GM12878 (cell line): ENCODE results near the gene ZNF428. TPM values are rescaled to one million over a fixed set of nuclear protein-coding genes. Genes with fewer than 3 reads are reported as not detected.

Experiments
- ATAC-seq: fragments of 200-7000 bp; cut with Tn5 transposase; 3 replicates; pipeline ENCODE4 v1.9.1; 2020; ENCODE audit warnings: mild to moderate bottlenecking, moderate library complexity
- BruUV-seq: library from RNA; stranded (reverse); fragments of 400-500 nt; replicated peaks from 2 replicates; lab custom pipeline; 2021; lab: Mats Ljungman, UMichigan
- CTCF ChIA-PET: fragments of 300-600 bp; sonication (Branson Sonifier 250); formaldehyde crosslinking; extraction: SDS; loops from one replicate; lab custom pipeline; 2021; ENCODE audit warnings: inconsistent platforms; lab: Yijun Ruan, JAX
- POLR2A ChIA-PET: fragments of 350-600 bp; formaldehyde crosslinking; extraction: SDS; loops from one replicate; lab custom pipeline; 2021; ENCODE audit warnings: inconsistent platforms; lab: Charles Lee
- RAD21 ChIA-PET: fragments of 300-600 bp; sonication (Branson Sonifier 250); formaldehyde crosslinking; loops from one replicate; lab custom pipeline; 2023; ENCODE audit warnings: antibody characterized with exemption; ENCODE audit not compliant: unreplicated experiment; lab: Charles Lee
- SMC1A ChIA-PET: fragments of 300-600 bp; sonication (Branson Sonifier 250); formaldehyde crosslinking; loops from one replicate; lab custom pipeline; 2023; ENCODE audit not compliant: unreplicated experiment, uncharacterized antibody; lab: Charles Lee
- DNase-seq: peaks from one replicate; pipeline ENCODE4 v3.0.0-alpha.2; 2011; ENCODE audit warnings: low read depth, low spot score
- FAIRE-seq: peaks from 3 replicates; lab custom pipeline; 2011; peaks lifted over from hg19 to GRCh38; lab: Jason Lieb, UNC
- H2AFZ ChIP-seq: 2 replicates; pipeline ENCODE4 v1.6.0; 2011; ENCODE audit warnings: low read depth, low read length, control low read depth; ENCODE audit not compliant: control insufficient read depth
- H3K27ac ChIP-seq: 2 replicates; pipeline ENCODE4 v1.5.1; 2011; ENCODE audit warnings: control low read depth; ENCODE audit not compliant: control insufficient read depth, insufficient read depth
- H3K27me3 ChIP-seq, 2 experiments: replicated peaks in 1 of 2; 2 replicates each; pipeline versions ENCODE4 v1.6.0 to v1.6.1; 2011; ENCODE audit warnings: low read length in 1 of 2; ENCODE audit not compliant: control insufficient read depth in 2 of 2, insufficient read depth in 2 of 2
- H3K36me3 ChIP-seq, 2 experiments: 2 replicates each; pipeline ENCODE4 v1.5.1; 2011; ENCODE audit warnings: low read length in 1 of 2; ENCODE audit not compliant: control insufficient read depth in 2 of 2, insufficient read depth in 2 of 2
- H3K4me1 ChIP-seq: 2 replicates; pipeline ENCODE4 v1.6.1; 2011; ENCODE audit warnings: mild to moderate bottlenecking, low read length, moderate library complexity, mixed read lengths; ENCODE audit not compliant: control insufficient read depth, insufficient read depth
- H3K4me2 ChIP-seq: 2 replicates; pipeline ENCODE4 v1.6.0; 2011; ENCODE audit warnings: control low read depth; ENCODE audit not compliant: control insufficient read depth, insufficient read depth
- H3K4me3 ChIP-seq: fragments of 200-600 bp; sonication (generic); 2 replicates; pipeline ENCODE4 v1.5.1; 2016
- H3K79me2 ChIP-seq: 2 replicates; pipeline ENCODE4 v1.6.0; 2011; ENCODE audit warnings: low read length; ENCODE audit not compliant: control insufficient read depth, insufficient read depth
- H3K9ac ChIP-seq: 2 replicates; pipeline ENCODE4 v1.8.0; 2011; ENCODE audit warnings: low read length, control low read depth, mixed read lengths; ENCODE audit not compliant: control insufficient read depth, insufficient read depth
- H3K9me3 ChIP-seq: replicated peaks from 3 replicates; pipeline ENCODE4 v1.5.1; 2011; ENCODE audit warnings: mild to moderate bottlenecking, low read length; ENCODE audit not compliant: control insufficient read depth, insufficient read depth
- H4K20me1 ChIP-seq: 2 replicates; pipeline ENCODE4 v1.6.0; 2011; ENCODE audit not compliant: control insufficient read depth, insufficient read depth
- ASH2L ChIP-seq: fragments of 300-600, 200-600 bp; sonication (generic); IDR thresholded peaks from 2 replicates; pipeline ENCODE4 v1.6.1; 2017; ENCODE audit warnings: low read depth, mild to moderate bottlenecking, borderline replicate concordance
- BMI1 ChIP-seq: fragments of 450-650 bp; IDR thresholded peaks from 2 replicates; pipeline ENCODE4 v1.6.1; 2016; ENCODE audit warnings: mild to moderate bottlenecking, moderate library complexity, borderline replicate concordance
- CBX5 ChIP-seq: sonication (generic); IDR thresholded peaks from 2 replicates; pipeline ENCODE4 v1.6.1; 2016; ENCODE audit warnings: low read depth, moderate library complexity, mild to moderate bottlenecking, inconsistent platforms
- CHD1 ChIP-seq: IDR thresholded peaks from 2 replicates; pipeline ENCODE4 v1.6.1; 2012; ENCODE audit warnings: low read depth, low read length, improper control_type of control experiment
- E2F8 ChIP-seq: fragments of 450-650 bp; IDR thresholded peaks from 2 replicates; pipeline ENCODE4 v1.6.1; 2018; ENCODE audit warnings: mild to moderate bottlenecking, low read depth, moderate library complexity; ENCODE audit not compliant: partially characterized antibody
- MXI1 ChIP-seq: fragments of 150-350 bp; IDR thresholded peaks from 2 replicates; pipeline ENCODE4 v1.6.1; 2011; ENCODE audit warnings: low read depth, mild to moderate bottlenecking, inconsistent platforms, low read length, improper control_type of control experiment
- PAX5 ChIP-seq: IDR thresholded peaks from 2 replicates; pipeline ENCODE4 v1.6.1; 2011; ENCODE audit warnings: low read depth, low read length, borderline replicate concordance
- PKNOX1 ChIP-seq: fragments of 450-650 bp; IDR thresholded peaks from 2 replicates; pipeline ENCODE4 v1.6.1; 2016; ENCODE audit warnings: mild to moderate bottlenecking
- SKIL ChIP-seq: fragments of 450-650 bp; IDR thresholded peaks from 2 replicates; pipeline ENCODE4 v1.6.1; 2017; ENCODE audit warnings: mild to moderate bottlenecking, low read depth, inconsistent platforms; ENCODE audit not compliant: poor library complexity, severe bottlenecking
- ZBED1 ChIP-seq: IDR thresholded peaks from 2 replicates; pipeline ENCODE4 v1.6.1; 2016; ENCODE audit warnings: borderline replicate concordance
- ZNF592 ChIP-seq: fragments of 450-650 bp; IDR thresholded peaks from 2 replicates; pipeline ENCODE4 v1.6.1; 2017; ENCODE audit warnings: mild to moderate bottlenecking, moderate library complexity
- ZZZ3 ChIP-seq: IDR thresholded peaks from 2 replicates; pipeline ENCODE4 v1.6.1; 2011; ENCODE audit warnings: low read depth; ENCODE audit not compliant: control insufficient read depth, insufficient read length
- WGBS: methylation state at CpG from one replicate; pipeline ENCODE4 v1.1.6; 2016; ENCODE audit warnings: low lambda C conversion rate; ENCODE audit not compliant: insufficient replicate concordance, insufficient coverage; ENCODE audit errors: missing lambda C conversion rate; 5-methylcytosine and 5-hydroxymethylcytosine counted together
- in situ Hi-C: fragments of 300-500 bp; cut with MboI; formaldehyde crosslinking; loops from 9 replicates; pipeline ENCODE4 v1.14.3; 2018; ENCODE audit warnings: mixed read lengths
- intact Hi-C: fragments of 100-400 bp; cut with micrococcal nuclease; formaldehyde crosslinking; loops from one replicate; pipeline ENCODE4 v1.14.2; 2022; ENCODE audit not compliant: unreplicated experiment
- polyA plus RNA-seq, 11 experiments: library from polyadenylated mRNA; depleted of rRNA in 4 of 11; unstranded in 6 of 11; stranded (reverse) in 5 of 11; fragments of >200 nt; fragmentation: Nextera tagmentation in 4 of 11; fragmentation: Illumina TruSeq in 1 of 11; extraction: Ambion mirVana in 4 of 11; extraction: Trizol in 1 of 11; gene quantifications; 1 replicate in 1 of 11; 2 replicates in 10 of 11; pipeline versions ENCODE4 v1.2.1 to v1.2.3, GENCODE V29; 2011 to 2016; ENCODE audit warnings: inconsistent platforms in 2 of 11, missing spikeins in 2 of 11, low read depth in 1 of 11
- total RNA-seq, 4 experiments: library from RNA; depleted of rRNA in 3 of 4; stranded (reverse); fragments of >200 nt in 3 of 4; fragmentation: Illumina TruSeq in 1 of 4; extraction: Trizol in 1 of 4; gene quantifications; 2 replicates each; pipeline versions ENCODE4 v1.2.1 to v1.2.3, GENCODE V29; 2013 to 2021

ZNF428 gene
- total and polyA plus RNA-seq, 10 of the 15 experiments (the other 5 are each of a cell fraction or from before 2014, with no cell fraction given): 0.27 to 57.8 (median 20.4) TPM

- no peak for TF ChIP-seq ZNF592
- TF ChIP-seq PAX5: no peak
- TF ChIP-seq SKIL: no peak
- TF ChIP-seq, all 136 proteins: peak for 0
Observed at GRCh38 chr19:43642531-43642930, 23.1 kb upstream of the ZNF428 start (continued).

- no peaks in the 10 kb centered on the region; the same call in 1 of the 3 replicates for H3K9me3 ChIP-seq
- H3K9ac ChIP-seq: no peak overlapping the region
- no peaks in the 10 kb centered on the region for H3K36me3 ChIP-seq
- CTCF ChIA-PET: interaction anchor here (0.8 to 0.9 kb wide), 2 partner anchors 11 to 121 kb away, joined by 3 to 5 read pairs; no protein-coding TSS in a partner anchor
- peaks cover 10 to 16% of the 10 kb centered on the region in 2 experiments for H3K27me3 ChIP-seq
- BruUV-seq: no TSS peak
- POLR2A ChIA-PET: no interaction called here
- H3K4me2 ChIP-seq: no peak overlapping the region
- FAIRE-seq (no peak), DNase-seq (no peak), ATAC-seq (no peak)
- no peak overlapping the region for H2AFZ ChIP-seq
- H3K4me1 ChIP-seq: peaks cover 5% of the 10 kb centered on the region
- H3K27ac ChIP-seq: no peak overlapping the region
- intact Hi-C loops: no loop called here
- WGBS: 14% methylated on average over 2 of the region's 2 CpGs
- H4K20me1 ChIP-seq: no peaks in the 10 kb centered on the region
- SMC1A ChIA-PET: no interaction called here
- H3K79me2 ChIP-seq: no peaks in the 10 kb centered on the region
- RAD21 ChIA-PET: interaction anchor here (0.7 kb wide), 1 partner anchor 209 kb away, joined by 3 read pairs; no protein-coding TSS in a partner anchor
- in situ Hi-C loops: no loop called here
- H3K4me3 ChIP-seq: no peak overlapping the region
- TF ChIP-seq CBX5 (no peak), ZZZ3 (no peak), BMI1 (no peak), ZBED1 (no peak), ASH2L (no peak), MXI1 (no peak), PKNOX1 (no peak), E2F8 (no peak), CHD1 (no peak)
Observed at GRCh38 chr19:43641333-43641732, 21.9 kb upstream of the ZNF428 start.
